GM18858 (cell line): ENCODE data around the gene RHBG.

Experiments
- ATAC-seq: cut with Tn5 transposase; IDR thresholded peaks from one replicate; pipeline ENCODE4 v1.9.1; 2021; ENCODE audit not compliant: unreplicated experiment

The RHBG gene

GRCh38 chr1:156405670-156406069 lies 36.7 kb downstream of the RHBG start:
- ATAC-seq: no peak

GRCh38 chr1:156406251-156406650 lies 37.2 kb downstream of the RHBG start:
- ATAC-seq: no peak

GRCh38 chr1:156407344-156407743 lies 38.3 kb downstream of the RHBG start:
- no peak for ATAC-seq

- ATAC-seq: no peak
Measured at GRCh38 chr1:156407760-156408159, 38.7 kb downstream of the RHBG start.

- no peak for ATAC-seq
Measured at GRCh38 chr1:156409439-156409838, 40.4 kb downstream of the RHBG start.

GRCh38 chr1:156410238-156410637 lies 41.2 kb downstream of the RHBG start:
- no peak for ATAC-seq

- ATAC-seq: no peak
Measured at GRCh38 chr1:156410740-156411139, 41.7 kb downstream of the RHBG start.

GRCh38 chr1:156412653-156413321 lies 43.8 kb downstream of the RHBG start:
- ATAC-seq: no peak

GRCh38 chr1:156413391-156414246 lies 44.6 kb downstream of the RHBG start:
- ATAC-seq: no peak

GRCh38 chr1:156414461-156415064 lies 45.6 kb downstream of the RHBG start:
- ATAC-seq: no peak

- ATAC-seq: no peak
Measured at GRCh38 chr1:156416993-156417392, 48.0 kb downstream of the RHBG start.

- ATAC-seq: no peak
Measured at GRCh38 chr1:156417401-156418020, 48.5 kb downstream of the RHBG start.

- ATAC-seq: no peak
Measured at GRCh38 chr1:156418416-156419070, 49.5 kb downstream of the RHBG start.

GRCh38 chr1:156419854-156420204 lies 50.8 kb downstream of the RHBG start:
- no peak for ATAC-seq

GRCh38 chr1:156420205-156421061 lies 51.4 kb downstream of the RHBG start:
- no peak for ATAC-seq

- no peak for ATAC-seq
Measured at GRCh38 chr1:156421062-156421938, 52.3 kb downstream of the RHBG start.

- ATAC-seq: no peak
Measured at GRCh38 chr1:156421939-156422601, 53.1 kb downstream of the RHBG start.

GRCh38 chr1:156422602-156423091 lies 53.6 kb downstream of the RHBG start:
- ATAC-seq: no peak
